Activated CD4-positive, alpha-beta T cell treated with anti-CD3 and anti-CD28 coated beads, Interleukin-2, amount 50 U/mL, for 1 hour (primary cell): ENCODE results near the gene KRT7.
"Not testable (repeated sequence)": the region's sequence is repeated elsewhere in the genome, so short reads cannot be mapped to it uniquely, and the experiment has no call there.

Experiments
- DNase-seq: peaks from one replicate; pipeline ENCODE4 v3.0.0-alpha.2; 2020

The KRT7 gene

DNA sequence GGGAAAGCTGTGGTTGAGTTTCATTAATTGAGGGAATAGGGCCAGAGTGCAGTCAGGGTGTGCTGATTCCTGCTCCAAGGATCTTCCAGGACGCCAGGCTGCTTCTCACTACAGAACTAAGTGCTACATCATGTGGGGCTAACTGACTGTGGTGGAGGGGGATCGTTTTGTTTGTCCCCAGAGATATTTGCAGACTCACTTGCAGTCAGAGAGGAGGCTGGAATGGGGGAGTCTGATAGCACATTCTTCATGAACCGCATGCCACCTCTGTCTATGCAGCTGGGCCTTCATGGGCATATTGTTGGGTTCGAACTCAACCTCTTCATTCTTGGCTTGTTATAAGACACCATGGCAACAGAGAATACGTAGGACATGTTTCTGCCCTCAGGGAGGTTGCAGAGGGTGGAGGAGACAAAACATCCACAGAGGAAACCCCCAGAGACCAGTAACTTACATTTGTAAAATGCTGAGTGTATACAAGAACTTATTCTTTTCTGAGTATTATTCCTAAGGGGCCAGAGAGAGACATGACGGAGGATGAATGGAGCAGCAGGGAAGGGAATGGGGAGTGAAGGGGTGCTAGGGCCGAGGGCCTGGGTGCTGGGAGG lies 13.0 kb downstream of the KRT7 start:
- DNase-seq: no peak

DNA sequence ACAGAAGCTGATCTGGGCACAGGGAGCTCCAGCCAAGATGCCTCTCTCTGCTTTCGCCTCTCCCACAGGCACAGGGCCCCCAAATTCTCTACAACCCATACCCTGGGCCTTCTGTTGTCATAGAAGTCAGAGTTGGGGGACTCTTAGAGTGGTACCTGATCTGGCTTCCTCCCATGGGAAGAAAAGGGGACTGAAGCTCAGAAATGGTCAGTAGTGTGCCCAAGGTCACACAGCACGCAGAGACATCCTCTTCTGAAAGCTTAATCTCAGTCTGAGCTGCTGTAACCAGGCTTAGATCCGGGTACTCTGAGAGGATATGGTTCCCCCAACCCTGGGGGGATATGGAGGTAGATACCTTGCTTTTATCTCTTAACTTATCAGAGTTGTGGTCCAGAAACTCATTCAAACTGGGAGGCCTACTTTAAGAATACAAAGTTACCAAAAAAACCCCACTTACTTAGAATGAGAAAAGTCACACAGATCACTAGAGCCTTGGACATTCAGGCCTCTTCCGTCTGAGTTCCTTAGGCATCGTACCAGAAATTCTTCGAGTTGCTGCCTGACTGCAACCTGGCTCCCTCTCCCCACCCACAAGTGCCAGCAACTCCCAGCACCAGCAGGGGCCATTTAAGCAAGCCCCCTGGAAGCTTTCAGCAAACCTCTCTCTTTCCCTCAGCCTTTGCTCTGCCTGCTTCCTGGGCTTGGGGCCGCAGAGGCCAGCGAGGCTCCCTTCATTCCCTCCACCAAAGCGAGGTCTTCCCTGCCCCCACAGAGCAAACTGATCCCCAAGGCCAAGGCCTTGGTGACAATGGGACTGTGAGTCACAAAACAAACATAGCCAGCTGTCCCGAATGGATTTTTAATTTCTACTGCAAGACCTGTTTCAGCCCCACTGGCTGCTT lies 13.9 kb downstream of the KRT7 start:
- no peak for DNase-seq

DNA sequence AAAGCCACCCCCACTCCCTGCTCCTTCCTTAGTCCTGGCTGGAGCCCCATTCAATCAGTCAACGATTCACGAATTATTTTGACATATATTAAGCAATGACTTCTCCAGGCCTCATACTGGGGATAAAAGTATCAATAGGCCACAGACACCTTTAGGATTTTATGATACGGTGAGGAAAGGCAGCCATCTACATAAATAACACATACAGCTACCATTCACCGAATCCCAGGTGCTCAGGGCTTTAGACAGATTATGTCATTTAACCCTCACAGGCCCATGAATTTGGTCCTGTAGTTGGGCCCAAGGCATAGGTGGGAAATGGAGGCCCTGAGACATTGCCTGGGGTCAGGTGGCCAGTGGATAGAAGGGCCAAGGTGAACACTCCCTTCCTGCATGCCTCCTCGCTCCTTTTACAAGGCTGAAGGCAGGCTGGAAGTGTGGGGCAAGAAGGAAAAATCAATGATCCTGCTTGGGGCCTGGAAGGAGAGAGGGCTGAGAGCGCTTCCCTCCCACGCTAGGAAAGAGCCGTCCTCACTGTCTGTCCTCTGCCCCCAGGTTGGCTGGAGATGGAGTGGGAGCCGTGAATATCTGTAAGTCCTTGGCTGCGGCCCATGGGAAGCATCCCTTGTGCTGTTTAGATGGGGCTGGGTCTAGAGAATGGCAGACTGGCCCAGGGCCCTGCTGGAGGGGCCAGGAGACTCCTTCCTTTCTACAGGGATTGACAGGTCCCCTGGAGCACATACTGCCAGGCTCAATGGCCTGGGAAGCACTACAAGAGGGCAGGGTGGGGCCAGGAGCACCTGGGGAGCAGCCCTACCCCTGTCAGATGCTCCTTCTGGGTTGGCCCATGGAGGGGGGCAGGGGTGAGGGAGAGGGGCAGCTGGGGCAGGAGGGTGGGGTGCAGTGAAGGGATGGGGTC lies 14.8 kb downstream of the KRT7 start:
- DNase-seq: no peak

DNA sequence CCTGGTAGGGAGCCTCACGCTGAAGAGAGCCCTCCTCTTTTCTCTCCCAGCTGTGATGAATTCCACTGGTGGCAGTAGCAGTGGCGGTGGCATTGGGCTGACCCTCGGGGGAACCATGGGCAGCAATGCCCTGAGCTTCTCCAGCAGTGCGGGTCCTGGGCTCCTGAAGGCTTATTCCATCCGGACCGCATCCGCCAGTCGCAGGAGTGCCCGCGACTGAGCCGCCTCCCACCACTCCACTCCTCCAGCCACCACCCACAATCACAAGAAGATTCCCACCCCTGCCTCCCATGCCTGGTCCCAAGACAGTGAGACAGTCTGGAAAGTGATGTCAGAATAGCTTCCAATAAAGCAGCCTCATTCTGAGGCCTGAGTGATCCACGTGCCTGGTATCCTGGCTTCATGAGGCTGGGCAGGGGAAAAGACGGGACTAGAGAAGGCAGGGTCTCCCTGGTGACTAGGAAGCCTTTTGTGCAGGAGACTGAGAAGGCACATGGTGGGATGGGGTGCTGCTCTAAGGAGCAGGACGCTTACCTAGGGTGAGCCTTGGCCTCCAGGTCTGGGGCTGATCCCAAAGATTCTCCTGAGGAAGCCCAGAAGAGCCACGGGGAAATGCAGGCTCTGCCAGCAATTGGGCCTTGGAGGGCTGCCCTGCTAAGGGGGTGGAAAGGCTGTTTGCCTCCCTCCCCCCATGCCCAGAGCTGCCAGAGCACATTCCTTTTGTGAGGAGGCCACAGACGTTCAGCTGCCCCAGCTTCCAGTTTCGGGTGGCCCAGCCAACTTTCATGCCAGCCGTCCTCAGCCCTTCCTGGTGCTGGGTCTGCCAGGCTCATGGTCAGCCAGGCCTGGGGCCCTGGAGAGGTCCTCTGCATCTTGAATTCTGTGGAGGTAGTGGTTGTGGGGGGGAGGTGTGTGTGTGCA lies 15.8 kb downstream of the KRT7 start:
- DNase-seq: no peak

DNA sequence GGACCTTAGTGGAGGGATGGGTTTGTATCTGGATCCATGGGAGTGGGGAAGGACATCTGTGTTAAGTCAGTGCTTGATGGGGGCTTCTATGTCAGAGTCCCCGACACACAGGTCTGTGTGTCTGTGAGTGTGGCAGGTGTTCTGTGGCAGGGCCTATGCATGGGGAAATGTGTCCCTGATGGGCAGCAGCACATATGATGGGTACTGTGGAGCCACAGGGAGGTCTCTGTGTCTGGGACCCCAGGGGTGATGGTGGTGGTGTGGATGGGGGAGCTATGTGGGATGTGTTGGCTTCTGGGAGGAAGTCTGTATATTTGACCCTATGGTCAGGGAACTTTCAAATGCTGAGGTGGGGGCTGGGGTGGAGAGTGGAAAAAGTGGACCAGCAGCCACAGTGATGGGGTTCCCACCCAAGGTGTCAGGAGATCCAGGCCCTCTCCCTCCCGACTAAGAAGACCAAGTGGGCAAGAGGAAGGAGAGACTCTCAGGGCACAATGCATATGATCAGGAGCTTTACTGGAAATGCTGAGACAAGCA lies 16.5 kb downstream of the KRT7 start:
- DNase-seq: no peak

DNA sequence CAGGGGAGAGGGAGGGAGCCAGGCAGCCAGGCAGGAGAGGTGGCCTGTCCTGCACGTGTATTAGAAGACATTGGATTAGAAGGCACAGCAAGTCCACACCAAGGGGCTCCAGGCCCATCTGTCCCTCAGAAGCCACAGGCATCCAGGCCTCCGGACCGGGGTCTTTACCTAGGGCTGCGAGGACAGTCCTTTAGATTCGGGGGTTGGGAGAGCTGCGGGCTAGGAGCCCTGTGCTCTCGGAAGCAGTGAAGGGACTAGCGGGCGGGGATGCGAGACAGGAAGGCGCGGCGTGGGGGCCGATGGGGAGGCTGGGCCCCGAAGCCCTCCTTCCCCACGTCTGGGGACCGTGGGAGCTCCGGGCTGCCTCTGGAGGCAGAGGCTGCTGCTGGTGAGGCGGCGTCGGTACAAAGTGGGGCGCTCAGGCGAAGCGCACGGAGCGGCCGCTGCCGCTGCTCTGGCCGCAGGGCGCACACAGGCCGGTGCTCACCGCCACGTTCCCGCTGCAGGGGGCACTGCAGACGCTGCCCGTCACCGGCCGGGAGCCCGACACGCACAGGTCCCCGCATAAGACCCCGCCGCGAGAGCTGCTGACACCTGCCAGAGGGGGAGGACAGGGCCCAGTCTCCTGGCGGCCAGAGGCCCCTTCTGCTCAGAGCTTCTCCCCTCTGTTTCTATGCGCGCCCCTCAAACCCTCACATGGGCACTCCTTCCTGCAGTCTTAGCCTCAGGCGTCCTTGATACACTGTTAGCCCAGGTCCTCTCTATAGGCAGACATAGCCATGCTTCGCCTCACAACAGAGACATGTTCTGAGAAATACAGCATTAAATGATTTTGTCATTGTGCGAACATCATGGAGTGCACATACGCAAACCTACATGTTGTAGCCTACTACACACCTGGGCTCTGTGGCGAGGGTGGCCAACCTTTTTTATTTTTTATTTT lies 17.3 kb downstream of the KRT7 start:
- no peak for DNase-seq

DNA sequence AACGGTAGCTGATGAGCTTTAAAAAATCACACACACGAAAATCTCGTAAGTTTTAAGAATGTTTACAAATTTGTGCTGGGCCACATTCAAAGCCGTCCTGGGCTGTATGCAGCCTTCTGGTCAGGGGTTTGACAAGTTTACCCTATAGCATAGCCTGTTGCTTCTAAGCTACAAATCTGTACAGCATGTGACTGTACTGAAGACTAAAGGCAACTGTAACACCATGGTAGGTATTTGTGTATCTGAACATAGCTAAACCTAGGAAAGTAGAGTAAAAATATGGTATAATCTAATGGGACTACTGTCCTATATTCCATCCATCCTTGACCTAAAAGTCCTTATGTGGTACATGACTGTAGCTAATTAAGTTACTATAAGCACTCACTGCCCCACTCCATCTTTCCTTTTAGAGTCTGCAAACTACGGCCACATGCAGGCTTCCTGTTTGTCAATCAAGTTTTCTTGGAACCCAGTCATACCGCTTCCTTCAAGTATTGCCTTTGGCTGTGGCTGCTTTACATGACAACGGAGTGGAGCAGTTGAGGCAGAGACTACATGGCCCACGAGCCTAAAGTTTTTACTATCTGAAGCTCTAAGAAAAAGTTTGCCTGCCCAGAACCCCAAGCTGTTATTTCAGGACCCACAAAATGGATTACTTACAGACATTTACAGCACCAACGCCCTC lies 18.5 kb downstream of the KRT7 start:
- no peak for DNase-seq

DNA sequence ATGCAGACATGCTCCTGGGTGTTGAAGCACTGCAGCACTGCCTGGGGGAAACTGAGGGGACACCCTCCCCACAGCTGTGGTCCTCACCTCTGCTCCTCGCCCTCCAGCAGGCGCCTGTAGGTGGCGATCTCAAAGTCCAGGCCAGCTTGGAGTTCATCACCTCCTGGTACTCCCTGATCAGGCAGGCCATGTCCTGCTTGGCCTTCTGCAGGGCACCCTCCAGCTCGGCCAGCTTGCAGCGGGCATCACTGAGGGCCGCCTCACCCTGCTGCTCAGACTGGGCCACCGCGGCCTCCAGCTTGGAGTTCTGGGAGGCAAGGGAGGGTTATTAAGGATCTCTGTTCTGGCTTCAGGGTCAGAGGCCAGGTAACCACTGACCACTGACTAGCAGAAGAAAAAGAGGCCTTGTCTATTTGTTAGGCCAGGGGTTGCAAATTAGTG lies 19.2 kb downstream of the KRT7 start:
- DNase-seq: not testable (repeated sequence)

DNA sequence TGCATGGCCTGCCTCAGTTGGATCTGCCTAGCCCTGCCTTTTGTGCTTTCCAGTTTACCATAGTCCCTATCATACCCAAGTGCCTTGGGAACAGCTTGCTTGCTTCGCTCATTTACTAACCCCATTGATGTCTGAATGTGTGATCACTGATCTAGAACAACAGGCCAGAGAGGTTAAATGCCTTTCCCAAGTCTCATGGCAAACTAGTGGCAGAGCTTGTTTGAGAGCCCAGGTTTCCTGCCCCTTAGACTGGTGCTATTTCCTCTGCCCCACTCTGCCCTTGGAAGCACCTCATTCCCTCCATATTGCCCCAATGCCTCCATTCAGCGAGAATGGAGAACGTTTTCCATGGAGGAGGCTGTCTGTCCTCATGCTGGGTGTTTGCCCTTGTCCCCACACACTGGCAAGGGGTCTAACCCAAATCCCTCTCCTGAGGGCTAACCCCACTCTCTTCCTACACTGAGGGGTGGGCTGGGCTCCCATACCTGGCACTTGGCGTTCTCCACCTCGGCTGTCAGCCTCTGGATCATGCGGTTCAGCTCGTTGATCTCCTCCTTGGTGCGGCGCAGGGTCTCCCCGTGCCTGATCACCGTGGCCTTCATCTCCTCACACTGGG lies 19.8 kb downstream of the KRT7 start:
- no peak for DNase-seq

DNA sequence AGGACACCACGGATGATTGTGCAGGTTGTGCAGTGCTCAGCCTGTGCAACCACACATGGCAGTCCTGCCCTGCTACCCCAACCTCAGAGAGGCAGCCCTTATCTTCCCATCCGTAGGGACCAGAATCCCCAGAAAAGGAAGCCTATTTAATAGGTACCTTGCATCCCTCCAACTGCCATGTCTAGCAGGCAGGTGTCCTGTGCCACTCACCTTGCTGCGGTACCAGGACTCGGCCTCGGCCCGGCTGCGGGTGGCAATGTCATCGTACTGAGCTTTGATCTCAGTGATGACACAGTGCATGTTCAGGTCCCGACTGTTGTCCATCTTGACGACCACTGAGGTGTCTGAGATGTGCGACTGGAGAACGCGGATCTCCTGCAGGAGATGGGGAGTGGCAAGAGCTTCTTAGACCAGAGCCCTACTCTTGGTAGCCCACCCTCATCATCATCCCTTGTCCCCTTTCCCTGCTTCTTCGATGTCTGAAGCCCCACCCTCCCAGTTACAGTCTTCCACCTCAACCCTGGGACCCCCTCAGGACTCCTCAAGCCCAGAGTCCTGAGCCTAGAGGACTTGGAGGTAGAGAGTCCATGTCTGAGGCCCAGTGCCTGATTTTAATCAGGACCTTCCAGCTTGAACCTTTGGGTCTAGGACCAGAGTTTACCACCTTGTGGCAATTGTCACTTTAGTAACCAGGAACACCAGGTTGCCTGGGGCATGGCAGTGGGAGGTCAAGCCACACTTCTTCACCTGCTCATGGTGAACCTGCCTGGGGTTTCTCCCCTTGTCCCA lies 20.5 kb downstream of the KRT7 start:
- no peak for DNase-seq

DNA sequence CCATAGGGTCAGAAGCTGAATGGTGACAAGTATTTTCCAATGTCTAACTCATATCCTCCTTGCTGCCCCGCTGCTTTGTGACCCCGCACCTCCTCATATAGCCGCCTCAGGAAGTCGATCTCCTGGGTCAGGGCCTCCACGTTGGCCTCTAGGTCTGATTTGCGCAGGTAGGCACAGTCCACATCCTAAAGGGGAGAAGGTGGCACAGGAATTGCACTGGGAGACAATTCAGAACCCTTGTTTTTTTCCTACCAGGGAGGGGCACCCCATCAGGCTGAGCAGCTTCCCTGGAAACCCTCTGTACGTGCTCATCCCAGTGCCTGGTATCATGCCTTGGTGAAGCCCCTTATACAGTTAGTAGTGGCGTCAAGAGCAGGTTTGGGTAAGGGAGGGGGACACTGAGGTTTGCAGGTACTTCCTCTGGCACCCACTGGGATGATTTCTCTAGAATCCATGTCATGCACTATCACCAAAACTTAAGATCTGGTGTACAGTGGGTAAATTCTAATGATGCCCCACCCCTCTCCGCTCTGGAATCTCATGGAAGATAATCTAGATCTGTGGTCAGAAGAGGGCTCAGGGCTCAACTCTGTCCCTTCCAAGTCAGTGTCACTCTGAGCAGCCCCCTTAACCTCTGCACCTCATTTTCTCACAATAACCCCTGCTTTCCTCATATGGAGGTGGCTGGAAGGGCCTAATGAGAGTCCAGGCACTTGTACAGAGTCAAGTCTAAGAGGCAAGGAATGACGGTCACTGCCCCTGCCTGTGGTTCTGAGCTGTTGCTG lies 21.3 kb downstream of the KRT7 start:
- DNase-seq: no peak

DNA sequence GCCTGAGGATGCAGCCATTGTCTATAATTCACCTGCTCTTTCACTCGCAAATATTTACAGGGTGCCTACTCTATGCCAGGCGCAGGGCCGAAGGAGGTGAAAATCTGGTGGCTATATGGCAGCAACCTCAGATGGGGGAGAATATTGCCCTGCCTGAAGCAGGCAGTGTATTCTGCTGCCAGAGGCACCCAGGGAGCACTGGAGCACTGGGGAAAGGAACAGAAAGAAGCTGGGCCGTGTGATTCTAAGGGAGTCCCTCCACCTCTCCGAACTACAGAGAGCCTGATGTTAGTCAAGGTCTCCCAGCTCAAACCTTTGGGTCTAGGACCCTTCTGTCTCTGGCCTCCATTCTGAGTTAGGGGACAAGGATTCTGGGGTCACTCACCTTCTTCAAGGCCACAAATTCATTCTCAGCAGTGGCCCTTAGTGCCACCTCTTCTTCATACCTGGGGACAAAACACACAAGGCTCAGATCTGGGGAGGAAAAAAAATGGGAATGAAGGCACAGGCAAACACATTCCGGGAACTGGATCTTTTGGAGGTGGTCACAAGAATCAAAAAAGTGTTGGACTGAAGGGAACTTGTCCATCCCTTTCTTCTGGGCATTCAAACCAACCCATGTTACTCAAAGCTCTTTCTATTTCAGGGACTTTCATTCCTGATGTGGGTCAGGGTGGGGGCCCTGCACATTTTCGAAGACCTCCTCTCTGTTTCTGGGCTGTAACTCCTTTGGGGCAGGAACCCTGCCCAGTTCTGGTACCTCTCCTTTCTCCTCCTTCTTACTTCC lies 22.1 kb downstream of the KRT7 start:
- no peak for DNase-seq

DNA sequence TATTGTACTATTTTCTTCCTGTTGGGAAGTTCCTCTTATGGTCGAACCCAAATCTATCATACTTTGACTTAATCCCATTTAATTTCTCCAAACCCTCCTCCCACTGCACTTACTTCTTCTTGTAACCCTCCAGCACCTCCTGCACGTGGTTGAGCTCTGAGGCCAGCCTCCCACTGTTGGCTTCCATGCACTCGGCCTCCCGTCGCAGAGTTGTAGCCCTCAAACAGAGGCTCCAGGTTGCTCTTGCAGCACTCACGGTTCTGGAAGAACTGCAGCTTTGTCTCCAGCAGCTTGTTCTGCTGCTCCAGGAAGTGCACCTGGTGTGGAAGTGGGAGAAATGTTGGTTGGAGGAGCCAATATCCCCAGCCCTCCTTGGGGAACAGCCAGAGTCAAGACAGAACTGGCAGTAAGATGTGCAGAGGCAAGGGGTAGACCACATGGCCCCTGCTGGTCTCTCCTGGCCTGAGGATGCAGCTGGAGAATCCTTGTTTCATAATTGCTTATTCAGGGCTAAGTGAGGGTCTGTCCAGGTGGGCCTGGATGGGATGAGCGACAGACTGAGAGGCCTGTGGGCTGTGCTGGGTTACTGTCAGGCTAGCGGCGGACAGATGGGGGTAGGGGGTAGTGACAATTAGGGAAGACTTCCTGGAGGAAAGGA lies 23.0 kb downstream of the KRT7 start:
- no peak for DNase-seq

DNA sequence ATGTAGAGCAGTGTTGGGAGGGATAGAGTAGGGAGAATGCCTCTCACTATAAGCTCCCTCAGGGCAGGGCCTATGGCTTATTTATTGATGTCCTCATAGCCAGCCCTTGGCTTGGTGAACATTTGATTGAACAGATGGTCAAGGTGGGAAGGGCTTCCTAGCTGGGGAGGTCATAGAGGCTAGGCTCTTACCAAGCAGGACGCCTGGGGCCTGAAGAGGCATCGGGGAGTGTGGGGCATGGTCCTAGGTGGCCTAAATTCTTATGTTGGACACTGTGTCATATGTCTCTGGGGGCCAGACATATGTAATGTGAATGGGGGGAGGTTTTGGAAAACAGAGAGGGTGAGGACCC lies 23.5 kb downstream of the KRT7 start:
- DNase-seq: no peak

DNA sequence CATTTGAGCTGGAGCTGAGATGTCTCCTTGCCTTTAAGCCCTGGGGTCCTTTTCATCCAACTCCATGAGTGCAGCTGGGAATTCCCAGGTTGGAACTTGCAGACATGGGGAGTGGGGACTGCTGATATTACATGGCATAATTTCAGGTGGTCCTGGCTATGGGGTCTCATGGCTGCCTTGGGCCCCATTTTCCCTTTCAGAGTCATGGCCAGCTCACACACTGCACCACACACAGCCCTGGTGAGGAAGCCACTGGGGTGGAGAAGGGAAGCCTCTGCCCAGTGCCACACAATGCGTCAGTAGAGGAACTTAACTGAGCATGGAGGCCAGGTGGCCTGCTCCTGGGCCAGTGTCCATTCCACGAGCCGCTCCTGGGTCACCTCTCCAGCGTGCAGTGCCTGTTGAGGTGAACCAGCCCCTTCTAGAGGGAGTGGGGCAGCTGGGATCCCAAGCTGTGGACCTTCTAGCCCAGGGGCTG lies 24.1 kb downstream of the KRT7 start:
- DNase-seq: no peak

DNA sequence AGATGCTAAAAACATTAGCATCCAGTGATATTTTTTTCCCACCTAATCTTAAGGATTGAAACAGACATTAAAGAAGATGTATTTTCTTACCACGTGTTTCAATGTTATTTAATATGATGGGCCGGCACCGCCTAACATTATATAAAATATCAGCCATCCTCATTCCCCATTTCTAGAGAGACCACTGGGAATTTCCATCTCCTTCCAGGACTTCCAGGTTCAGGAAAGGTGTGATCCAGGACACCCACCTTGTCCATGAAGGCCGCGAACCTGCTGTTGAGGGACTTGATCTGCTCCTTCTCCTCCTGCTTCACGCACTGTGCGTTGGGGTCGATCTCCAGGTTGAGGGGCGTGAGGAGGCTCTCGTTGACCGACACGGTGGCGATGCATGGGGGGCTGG lies 24.9 kb downstream of the KRT7 start:
- not testable (repeated sequence) for DNase-seq
